IMR-90 (cell line): ENCODE measurements around the gene CYRIA. TPM values are rescaled to one million over a fixed set of nuclear protein-coding genes. Genes with fewer than 3 reads are reported as not detected.

Experiments
- ATAC-seq: fragments of 200-7000 bp; cut with Tn5 transposase; 2 replicates; pipeline ENCODE4 v1.9.1; 2020; ENCODE audit warnings: low read depth, mild to moderate bottlenecking, moderate library complexity
- BruUV-seq: library from RNA; stranded (reverse); fragments of 400-500 nt; replicated peaks from 2 replicates; lab custom pipeline; 2021; lab: Mats Ljungman, UMichigan
- CTCF ChIA-PET: fragments of 300-600 bp; formaldehyde crosslinking; extraction: SDS; loops from one replicate; lab custom pipeline; 2021; ENCODE audit warnings: antibody characterized with exemption; lab: Yijun Ruan, JAX
- POLR2A ChIA-PET: fragments of 300-600 bp; sonication (Branson Sonifier 250); formaldehyde crosslinking; loops from one replicate; lab custom pipeline; 2022; ENCODE audit warnings: antibody characterized with exemption; ENCODE audit not compliant: unreplicated experiment; lab: Charles Lee
- DNase-seq: peaks from one replicate; pipeline ENCODE4 v3.0.0; 2013
- H2AFZ ChIP-seq: replicated peaks from 2 replicates; pipeline ENCODE3; 2013; ENCODE audit warnings: low read length, mild to moderate bottlenecking; ENCODE audit not compliant: poor library complexity
- H2AK5ac ChIP-seq: 2 replicates; pipeline ENCODE4 v1.6.1; 2013; ENCODE audit warnings: low read depth, low read length, inconsistent platforms
- H2AK9ac ChIP-seq: replicated peaks from 2 replicates; pipeline ENCODE3; 2013; ENCODE audit warnings: mild to moderate bottlenecking, low read depth, low read length, moderate library complexity; ENCODE audit not compliant: poor library complexity
- H2BK120ac ChIP-seq: 2 replicates; pipeline ENCODE4 v1.6.1; 2013; ENCODE audit warnings: low read depth, low read length, inconsistent platforms
- H2BK15ac ChIP-seq: 3 replicates; pipeline ENCODE4 v1.6.1; 2013; ENCODE audit warnings: low read depth, low read length, inconsistent platforms
- H2BK20ac ChIP-seq: 2 replicates; pipeline ENCODE4 v1.6.1; 2013; ENCODE audit warnings: low read depth, mild to moderate bottlenecking, inconsistent platforms, low read length, moderate library complexity
- H2BK5ac ChIP-seq: 2 replicates; pipeline ENCODE4 v1.6.1; 2013; ENCODE audit warnings: mild to moderate bottlenecking, low read depth, low read length, inconsistent platforms; ENCODE audit not compliant: poor library complexity, severe bottlenecking
- H3K14ac ChIP-seq: replicated peaks from 2 replicates; pipeline ENCODE4 v1.6.1; 2013; ENCODE audit warnings: low read depth, low read length, inconsistent platforms
- H3K18ac ChIP-seq: 2 replicates; pipeline ENCODE4 v1.6.1; 2013; ENCODE audit warnings: low read depth, low read length, control low read depth
- H3K23ac ChIP-seq: 2 replicates; pipeline ENCODE4 v1.6.1; 2013; ENCODE audit warnings: low read depth, low read length, inconsistent platforms
- H3K27ac ChIP-seq: 2 replicates; pipeline ENCODE4 v1.5.1; 2013; ENCODE audit warnings: mild to moderate bottlenecking, control low read depth, low read length; ENCODE audit not compliant: insufficient read depth
- H3K27me3 ChIP-seq: 2 replicates; pipeline ENCODE4 v1.6.1; 2013; ENCODE audit warnings: low read length; ENCODE audit not compliant: control insufficient read depth, insufficient read depth
- H3K36me3 ChIP-seq: 2 replicates; pipeline ENCODE4 v1.6.1; 2013; ENCODE audit warnings: low read length, mixed read lengths; ENCODE audit not compliant: control insufficient read depth, insufficient read depth
- H3K4ac ChIP-seq: 2 replicates; pipeline ENCODE4 v1.6.1; 2013; ENCODE audit warnings: low read depth, low read length, inconsistent platforms
- H3K4me1 ChIP-seq: 2 replicates; pipeline ENCODE4 v1.6.1; 2013; ENCODE audit warnings: low read length, mixed read lengths; ENCODE audit not compliant: control insufficient read depth, insufficient read depth
- H3K4me2 ChIP-seq: 2 replicates; pipeline ENCODE4 v1.6.1; 2013; ENCODE audit warnings: low read depth, mild to moderate bottlenecking, control low read depth, low read length, moderate library complexity
- H3K4me3 ChIP-seq: 2 replicates; pipeline ENCODE4 v1.5.1; 2013; ENCODE audit warnings: low read depth, mild to moderate bottlenecking, control low read depth, low read length, moderate library complexity; ENCODE audit not compliant: insufficient read depth
- H3K56ac ChIP-seq: 2 replicates; pipeline ENCODE4 v1.6.1; 2013; ENCODE audit warnings: low read length, inconsistent platforms; ENCODE audit not compliant: insufficient read depth; ENCODE audit errors: extremely low read depth
- H3K79me1 ChIP-seq, 2 experiments: 2 replicates each; pipeline ENCODE4 v1.6.1; 2013; ENCODE audit warnings: low read length in 2 of 2, inconsistent platforms in 1 of 2, low read depth in 1 of 2
- H3K9ac ChIP-seq: 2 replicates; pipeline ENCODE4 v1.6.1; 2013; ENCODE audit warnings: low read depth, low read length, control low read depth
- H3K9me1 ChIP-seq: 2 replicates; pipeline ENCODE4 v1.6.1; 2013; ENCODE audit warnings: low read length, inconsistent platforms; ENCODE audit not compliant: insufficient read depth
- H3K9me3 ChIP-seq: 2 replicates; pipeline ENCODE4 v1.6.1; 2013; ENCODE audit warnings: low read length; ENCODE audit not compliant: control insufficient read depth, insufficient read depth
- H4K20me1 ChIP-seq: 2 replicates; pipeline ENCODE4 v1.6.1; 2013; ENCODE audit warnings: low read length, inconsistent platforms; ENCODE audit not compliant: insufficient read depth
- H4K5ac ChIP-seq: 2 replicates; pipeline ENCODE4 v1.6.1; 2013; ENCODE audit warnings: mild to moderate bottlenecking, low read depth, low read length, control low read depth
- H4K8ac ChIP-seq, 2 experiments: 2 replicates each; pipeline ENCODE4 v1.6.1; 2013; ENCODE audit warnings: low read depth in 2 of 2, low read length in 2 of 2, control low read depth in 1 of 2, inconsistent platforms in 1 of 2
- H4K91ac ChIP-seq: 2 replicates; pipeline ENCODE4 v1.6.1; 2013; ENCODE audit warnings: low read depth, low read length, inconsistent platforms; ENCODE audit not compliant: insufficient read depth
- BHLHE40 ChIP-seq: fragments of 150-350 bp; IDR thresholded peaks from 2 replicates; pipeline ENCODE4 v1.6.1; 2016; ENCODE audit warnings: mild to moderate bottlenecking, low read depth, low read length
- CEBPB ChIP-seq: IDR thresholded peaks from 2 replicates; pipeline ENCODE4 v1.6.1; 2012; ENCODE audit warnings: low read depth, low read length, improper control_type of control experiment
- CHD1 ChIP-seq: IDR thresholded peaks from 2 replicates; pipeline ENCODE4 v1.6.1; 2012; ENCODE audit warnings: low read depth, low read length, improper control_type of control experiment
- FOS ChIP-seq: fragments of 150-350 bp; IDR thresholded peaks from 2 replicates; pipeline ENCODE4 v1.6.1; 2016; ENCODE audit warnings: low read depth, low read length
- MAFK ChIP-seq: IDR thresholded peaks from 2 replicates; pipeline ENCODE4 v1.6.1; 2012; ENCODE audit warnings: low read depth, low read length, improper control_type of control experiment
- MAZ ChIP-seq: IDR thresholded peaks from 2 replicates; pipeline ENCODE4 v1.6.1; 2012; ENCODE audit warnings: low read depth, mild to moderate bottlenecking, low read length, improper control_type of control experiment, moderate library complexity, borderline replicate concordance
- MXI1 ChIP-seq: IDR thresholded peaks from 2 replicates; pipeline ENCODE4 v1.6.1; 2012; ENCODE audit warnings: low read depth, mild to moderate bottlenecking, low read length, moderate library complexity, borderline replicate concordance
- NFE2L2 ChIP-seq: fragments of 150-350 bp; IDR thresholded peaks from 2 replicates; pipeline ENCODE4 v1.6.1; 2016; ENCODE audit warnings: low read depth, mild to moderate bottlenecking, low read length
- POLR2A ChIP-seq: IDR thresholded peaks from 2 replicates; pipeline ENCODE4 v1.6.1; 2012; ENCODE audit warnings: mild to moderate bottlenecking, low read depth, low read length
- RAD21 ChIP-seq: IDR thresholded peaks from 2 replicates; pipeline ENCODE4 v1.6.1; 2012; ENCODE audit warnings: low read length, improper control_type of control experiment
- RCOR1 ChIP-seq: IDR thresholded peaks from 2 replicates; pipeline ENCODE4 v1.6.1; 2012; ENCODE audit warnings: mild to moderate bottlenecking, low read length, improper control_type of control experiment; ENCODE audit not compliant: insufficient replicate concordance
- RFX5 ChIP-seq: IDR thresholded peaks from 2 replicates; pipeline ENCODE4 v1.8.0; 2012; ENCODE audit warnings: low read depth, mild to moderate bottlenecking, low read length, moderate library complexity
- SMC3 ChIP-seq: fragments of 150-350 bp; IDR thresholded peaks from 2 replicates; pipeline ENCODE4 v1.6.1; 2016; ENCODE audit warnings: low read depth, mild to moderate bottlenecking, antibody characterized with exemption, low read length, moderate library complexity
- WGBS, 2 experiments: methylation state at CpG; one replicate each; pipeline versions ENCODE4 v1.1.5 to v1.1.7; 2013; ENCODE audit warnings: missing lambda C conversion rate in 2 of 2; ENCODE audit not compliant: insufficient read length in 1 of 2; ENCODE audit errors: extremely low coverage in 2 of 2; 5-methylcytosine and 5-hydroxymethylcytosine counted together
- dilution Hi-C: fragments of 300-500 bp; cut with HindIII; formaldehyde crosslinking; loops from one replicate; pipeline ENCODE4 v1.14.3; 2018; ENCODE audit warnings: low sequenced_read_pairs; ENCODE audit not compliant: unreplicated experiment
- in situ Hi-C: fragments of 300-500 bp; cut with MboI; formaldehyde crosslinking; loops from 3 replicates; pipeline ENCODE4 v1.14.3; 2019; ENCODE audit warnings: low sequenced_read_pairs, inconsistent platforms, mixed read lengths
- intact Hi-C: fragments of 100-400 bp; cut with micrococcal nuclease; formaldehyde crosslinking; loops from 2 replicates; pipeline ENCODE4 v1.10.0; 2022
- polyA plus RNA-seq, 3 experiments: library from polyadenylated mRNA; depleted of rRNA; stranded (reverse); fragments of >200 nt; gene quantifications; 2 replicates each; pipeline ENCODE4 v1.2.3, GENCODE V29; 2012; ENCODE audit warnings: low replicate concordance in 1 of 3
- total RNA-seq: library from RNA; depleted of rRNA; stranded (reverse); fragments of >200 nt; gene quantifications from 2 replicates; pipeline ENCODE4 v1.2.3, GENCODE V29; 2012
- TF ChIP-seq, protein P1 (sequence below): conservative IDR thresholded peaks from 2 replicates; pipeline ENCODE4 v1.5.1; 2012; ENCODE audit warnings: mild to moderate bottlenecking, low read depth, low read length, improper control_type of control experiment
- TF ChIP-seq, protein P2 (sequence below): fragments of 150-350 bp; IDR thresholded peaks from 2 replicates; pipeline ENCODE4 v1.6.1; 2016; ENCODE audit warnings: low read depth, mild to moderate bottlenecking, low read length, moderate library complexity, borderline replicate concordance
- TF ChIP-seq, protein P3 (sequence below): fragments of 150-350 bp; IDR thresholded peaks from 2 replicates; pipeline ENCODE4 v1.6.1; 2017; ENCODE audit warnings: mild to moderate bottlenecking, antibody characterized with exemption, low read length, low read depth

CYRIA gene
- total and polyA plus RNA-seq, 2 of the 4 experiments (the other 2 are of a cell fraction), result 1.7 to 3.8 TPM

DNA sequence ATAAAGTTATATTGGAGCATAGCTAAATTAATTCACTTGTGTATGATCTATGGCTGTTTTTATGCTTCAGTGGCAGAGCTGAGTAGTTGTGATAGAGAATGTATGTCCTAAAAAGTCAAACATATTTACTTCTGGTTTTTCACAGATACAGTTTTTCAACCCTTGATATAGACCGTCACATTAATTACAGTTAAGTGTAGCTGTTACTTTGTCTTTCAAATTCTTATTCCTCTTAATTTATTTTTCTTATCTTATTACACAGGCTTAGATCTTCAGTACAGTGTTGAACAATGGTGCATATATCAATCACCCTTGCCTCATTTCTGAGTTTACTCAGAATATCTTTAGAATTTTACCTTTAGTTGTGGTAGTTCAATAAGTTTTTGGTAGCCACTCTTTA lies 12.2 kb upstream of the CYRIA start:
- Histone ChIP-seq H2BK15ac (no peak overlapping the region), H3K27ac (no peak overlapping the region), H3K79me1 (no peaks in the 10 kb centered on the region), H2BK20ac (no peak overlapping the region), H3K9me1 (no peaks in the 10 kb centered on the region), H2BK120ac (no peak overlapping the region), H4K91ac (no peak overlapping the region), H3K9me3 (no peaks in the 10 kb centered on the region), H2AK9ac (no peak overlapping the region), H3K4me1 (no peaks in the 10 kb centered on the region), H3K4me2 (no peak overlapping the region), H4K5ac (no peak overlapping the region), H2AK5ac (no peak overlapping the region), H3K18ac (no peak overlapping the region), H3K4me3 (no peak overlapping the region), H3K23ac (no peak overlapping the region), H3K56ac (no peak overlapping the region), H2BK5ac (no peak overlapping the region), H3K14ac (no peak overlapping the region), H3K27me3 (peaks cover under 1% of the 10 kb centered on the region; the same call in 1 of the 2 replicates), H3K9ac (no peak overlapping the region), H3K4ac (no peak overlapping the region), H4K8ac (no peak overlapping the region), H2AFZ (no peak overlapping the region), H4K20me1 (no peaks in the 10 kb centered on the region), H3K36me3 (no peaks in the 10 kb centered on the region)
- dilution Hi-C loops (no loop called here), intact Hi-C loops (no loop called here), in situ Hi-C loops (no loop called here)
- no CpG with 5 or more reads among the region's 1 CpG for WGBS, 2 experiments
- CTCF ChIA-PET, result interaction anchor here (1.1 kb wide), 1 partner anchor 20 kb away, joined by 3 read pairs; no protein-coding TSS in a partner anchor
- TF ChIP-seq RAD21, result no peak
- TF ChIP-seq CEBPB, result no peak
- no peak for TF ChIP-seq MXI1
- TF ChIP-seq, protein P1, sequence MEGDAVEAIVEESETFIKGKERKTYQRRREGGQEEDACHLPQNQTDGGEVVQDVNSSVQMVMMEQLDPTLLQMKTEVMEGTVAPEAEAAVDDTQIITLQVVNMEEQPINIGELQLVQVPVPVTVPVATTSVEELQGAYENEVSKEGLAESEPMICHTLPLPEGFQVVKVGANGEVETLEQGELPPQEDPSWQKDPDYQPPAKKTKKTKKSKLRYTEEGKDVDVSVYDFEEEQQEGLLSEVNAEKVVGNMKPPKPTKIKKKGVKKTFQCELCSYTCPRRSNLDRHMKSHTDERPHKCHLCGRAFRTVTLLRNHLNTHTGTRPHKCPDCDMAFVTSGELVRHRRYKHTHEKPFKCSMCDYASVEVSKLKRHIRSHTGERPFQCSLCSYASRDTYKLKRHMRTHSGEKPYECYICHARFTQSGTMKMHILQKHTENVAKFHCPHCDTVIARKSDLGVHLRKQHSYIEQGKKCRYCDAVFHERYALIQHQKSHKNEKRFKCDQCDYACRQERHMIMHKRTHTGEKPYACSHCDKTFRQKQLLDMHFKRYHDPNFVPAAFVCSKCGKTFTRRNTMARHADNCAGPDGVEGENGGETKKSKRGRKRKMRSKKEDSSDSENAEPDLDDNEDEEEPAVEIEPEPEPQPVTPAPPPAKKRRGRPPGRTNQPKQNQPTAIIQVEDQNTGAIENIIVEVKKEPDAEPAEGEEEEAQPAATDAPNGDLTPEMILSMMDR, result no peak
- TF ChIP-seq RCOR1, result no peak
- TF ChIP-seq, protein P2, sequence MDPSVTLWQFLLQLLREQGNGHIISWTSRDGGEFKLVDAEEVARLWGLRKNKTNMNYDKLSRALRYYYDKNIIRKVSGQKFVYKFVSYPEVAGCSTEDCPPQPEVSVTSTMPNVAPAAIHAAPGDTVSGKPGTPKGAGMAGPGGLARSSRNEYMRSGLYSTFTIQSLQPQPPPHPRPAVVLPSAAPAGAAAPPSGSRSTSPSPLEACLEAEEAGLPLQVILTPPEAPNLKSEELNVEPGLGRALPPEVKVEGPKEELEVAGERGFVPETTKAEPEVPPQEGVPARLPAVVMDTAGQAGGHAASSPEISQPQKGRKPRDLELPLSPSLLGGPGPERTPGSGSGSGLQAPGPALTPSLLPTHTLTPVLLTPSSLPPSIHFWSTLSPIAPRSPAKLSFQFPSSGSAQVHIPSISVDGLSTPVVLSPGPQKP, result no peak
- TF ChIP-seq, protein P3, sequence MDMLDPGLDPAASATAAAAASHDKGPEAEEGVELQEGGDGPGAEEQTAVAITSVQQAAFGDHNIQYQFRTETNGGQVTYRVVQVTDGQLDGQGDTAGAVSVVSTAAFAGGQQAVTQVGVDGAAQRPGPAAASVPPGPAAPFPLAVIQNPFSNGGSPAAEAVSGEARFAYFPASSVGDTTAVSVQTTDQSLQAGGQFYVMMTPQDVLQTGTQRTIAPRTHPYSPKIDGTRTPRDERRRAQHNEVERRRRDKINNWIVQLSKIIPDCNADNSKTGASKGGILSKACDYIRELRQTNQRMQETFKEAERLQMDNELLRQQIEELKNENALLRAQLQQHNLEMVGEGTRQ, result no peak
- TF ChIP-seq MAZ, result no peak
- TF ChIP-seq NFE2L2, result no peak
- TF ChIP-seq FOS, result no peak
- no peak for TF ChIP-seq BHLHE40
- TF ChIP-seq SMC3, result no peak
- no peak for TF ChIP-seq POLR2A
- no peak for TF ChIP-seq RFX5
- no peak for TF ChIP-seq CHD1
- TF ChIP-seq MAFK, result no peak
- DNase-seq, result no peak
- ATAC-seq, result no peak
- POLR2A ChIA-PET, result no interaction called here
- BruUV-seq, result no TSS peak
